ENCODE measurements around the gene DAP. TPM values are rescaled to one million over a fixed set of nuclear protein-coding genes. Genes with fewer than 3 reads are reported as not detected.

The DAP gene
- total RNA-seq, 1 donor from 2014 or later: 102 TPM

DNA sequence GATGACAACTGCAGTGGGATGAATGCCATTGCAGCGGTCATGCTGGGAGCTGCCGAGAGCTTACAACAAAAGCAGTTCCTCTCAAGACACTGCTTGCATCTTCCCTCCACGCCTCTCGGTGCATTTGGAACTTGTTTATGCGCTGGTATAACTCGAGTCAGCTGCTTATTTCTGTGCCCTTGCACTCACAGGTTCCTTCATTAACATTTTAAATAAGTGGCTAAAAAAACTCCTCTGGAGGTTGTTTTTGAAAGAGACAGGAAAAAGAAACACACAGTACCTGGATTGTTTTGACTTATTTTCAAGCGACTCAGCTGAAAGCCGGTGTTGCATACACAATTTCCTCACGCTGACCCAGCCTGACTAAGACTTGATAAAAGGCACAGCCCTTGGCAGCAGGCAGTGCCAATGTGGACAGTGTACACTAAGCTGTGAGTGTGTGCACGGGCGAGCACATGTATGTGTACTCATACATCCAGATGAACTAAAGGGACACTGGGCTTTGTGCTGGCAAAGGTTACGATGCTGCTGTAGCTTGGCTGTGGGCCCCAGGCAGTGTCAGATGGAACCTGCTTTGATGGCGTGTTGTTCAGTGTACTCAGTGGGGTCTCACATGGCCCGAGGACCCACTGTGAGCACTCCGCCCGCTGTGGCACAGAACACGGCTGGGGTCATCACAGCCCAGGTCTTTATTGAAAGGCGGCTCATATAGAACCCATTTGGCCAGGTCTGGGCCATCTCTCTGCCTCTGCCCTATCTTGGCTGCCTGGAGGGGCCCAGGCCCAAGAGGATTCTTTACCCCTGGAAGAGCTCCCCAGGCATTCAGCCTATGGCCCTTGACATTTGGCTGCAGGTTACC is 104.8 kb downstream of the DAP start:
- TF ChIP-seq, protein P1, sequence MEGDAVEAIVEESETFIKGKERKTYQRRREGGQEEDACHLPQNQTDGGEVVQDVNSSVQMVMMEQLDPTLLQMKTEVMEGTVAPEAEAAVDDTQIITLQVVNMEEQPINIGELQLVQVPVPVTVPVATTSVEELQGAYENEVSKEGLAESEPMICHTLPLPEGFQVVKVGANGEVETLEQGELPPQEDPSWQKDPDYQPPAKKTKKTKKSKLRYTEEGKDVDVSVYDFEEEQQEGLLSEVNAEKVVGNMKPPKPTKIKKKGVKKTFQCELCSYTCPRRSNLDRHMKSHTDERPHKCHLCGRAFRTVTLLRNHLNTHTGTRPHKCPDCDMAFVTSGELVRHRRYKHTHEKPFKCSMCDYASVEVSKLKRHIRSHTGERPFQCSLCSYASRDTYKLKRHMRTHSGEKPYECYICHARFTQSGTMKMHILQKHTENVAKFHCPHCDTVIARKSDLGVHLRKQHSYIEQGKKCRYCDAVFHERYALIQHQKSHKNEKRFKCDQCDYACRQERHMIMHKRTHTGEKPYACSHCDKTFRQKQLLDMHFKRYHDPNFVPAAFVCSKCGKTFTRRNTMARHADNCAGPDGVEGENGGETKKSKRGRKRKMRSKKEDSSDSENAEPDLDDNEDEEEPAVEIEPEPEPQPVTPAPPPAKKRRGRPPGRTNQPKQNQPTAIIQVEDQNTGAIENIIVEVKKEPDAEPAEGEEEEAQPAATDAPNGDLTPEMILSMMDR (conservative IDR thresholded peaks at IDR 0.05): no peak
- Mint-ChIP-seq H3K36me3 (no peaks in the 10 kb centered on the region), H3K27me3 (no peaks in the 10 kb centered on the region), H3K4me1 (ENCODE audit: unreplicated experiment) (no peaks in the 10 kb centered on the region), H3K9me3 (no peaks in the 10 kb centered on the region), H3K4me3 (no peak overlapping the region), H3K27ac (no peak overlapping the region)
- DNase-seq (ENCODE audit: extremely low spot score, unreplicated experiment): no peak

DNA sequence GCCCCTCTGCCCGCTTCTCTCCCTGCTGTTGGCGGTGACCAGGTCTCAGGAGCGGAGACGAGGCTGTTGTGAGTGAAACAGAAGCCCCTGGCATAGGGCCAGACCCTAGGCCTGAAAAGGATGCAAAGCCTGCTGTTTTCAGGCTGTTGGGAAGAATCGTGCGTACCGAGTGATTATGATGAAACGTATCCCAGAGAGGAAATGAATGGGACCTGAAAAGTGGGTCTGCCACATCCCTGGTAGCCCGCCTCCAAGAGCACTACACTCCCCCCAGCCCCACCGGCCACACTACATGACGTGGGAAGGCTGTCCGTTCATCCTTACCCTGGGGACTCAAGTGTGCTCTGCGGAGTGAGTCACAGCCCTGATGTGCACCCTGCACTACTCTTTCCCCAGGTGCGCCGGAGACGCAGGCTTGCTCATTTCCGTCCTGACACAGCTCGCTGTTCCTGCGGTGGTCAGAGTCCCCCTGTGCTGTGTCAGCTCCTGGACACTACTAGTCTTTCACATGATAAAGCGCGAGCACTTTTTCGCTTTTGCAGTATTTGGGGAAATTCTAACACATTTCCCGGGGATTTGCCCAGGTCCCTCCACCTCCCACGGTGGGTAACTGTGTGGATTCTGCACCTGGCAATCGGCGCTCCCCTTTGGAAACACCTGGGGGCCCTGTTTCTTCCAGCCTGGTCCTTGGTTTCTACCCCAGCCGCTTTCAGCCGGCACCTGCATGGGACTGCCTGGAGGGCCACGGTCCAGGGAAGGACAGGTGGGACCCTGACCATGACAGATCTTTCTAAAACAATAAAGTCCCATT is 105.7 kb downstream of the DAP start:
- Mint-ChIP-seq H3K9me3 (no peaks in the 10 kb centered on the region), H3K27me3 (no peaks in the 10 kb centered on the region), H3K27ac (no peak overlapping the region), H3K36me3 (peaks cover 3% of the 10 kb centered on the region), H3K4me3 (no peak overlapping the region), H3K4me1 (ENCODE audit: unreplicated experiment) (no peaks in the 10 kb centered on the region)
- DNase-seq (ENCODE audit: extremely low spot score, unreplicated experiment): no peak
- TF ChIP-seq, protein P1 (conservative IDR thresholded peaks at IDR 0.05): no peak

DNA sequence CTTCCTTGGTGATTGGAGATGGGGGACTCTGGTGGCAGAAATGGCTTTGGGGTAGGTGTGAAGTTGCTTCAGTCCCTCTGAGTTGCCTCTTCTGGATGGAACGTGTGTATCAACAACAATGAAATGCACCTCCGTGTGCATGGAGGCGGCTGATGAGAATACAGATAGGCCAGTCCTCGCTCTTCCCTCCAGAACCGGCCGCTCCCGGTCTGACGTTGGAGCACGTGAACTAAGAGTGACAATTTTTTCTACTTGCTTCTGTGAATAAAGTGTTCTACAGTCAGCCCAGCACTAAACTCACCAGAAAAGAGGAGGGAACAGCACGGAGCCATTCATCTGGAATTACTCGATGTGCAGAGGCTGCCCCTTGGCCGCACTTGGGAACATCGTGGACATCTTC is 106.5 kb downstream of the DAP start:
- Mint-ChIP-seq H3K4me1 (ENCODE audit: unreplicated experiment) (no peaks in the 10 kb centered on the region), H3K36me3 (peaks cover 4% of the 10 kb centered on the region), H3K4me3 (no peak overlapping the region), H3K27me3 (no peaks in the 10 kb centered on the region), H3K27ac (no peak overlapping the region), H3K9me3 (no peaks in the 10 kb centered on the region)
- DNase-seq (ENCODE audit: extremely low spot score, unreplicated experiment): no peak
- TF ChIP-seq, protein P1 (conservative IDR thresholded peaks at IDR 0.05): no peak

DNA sequence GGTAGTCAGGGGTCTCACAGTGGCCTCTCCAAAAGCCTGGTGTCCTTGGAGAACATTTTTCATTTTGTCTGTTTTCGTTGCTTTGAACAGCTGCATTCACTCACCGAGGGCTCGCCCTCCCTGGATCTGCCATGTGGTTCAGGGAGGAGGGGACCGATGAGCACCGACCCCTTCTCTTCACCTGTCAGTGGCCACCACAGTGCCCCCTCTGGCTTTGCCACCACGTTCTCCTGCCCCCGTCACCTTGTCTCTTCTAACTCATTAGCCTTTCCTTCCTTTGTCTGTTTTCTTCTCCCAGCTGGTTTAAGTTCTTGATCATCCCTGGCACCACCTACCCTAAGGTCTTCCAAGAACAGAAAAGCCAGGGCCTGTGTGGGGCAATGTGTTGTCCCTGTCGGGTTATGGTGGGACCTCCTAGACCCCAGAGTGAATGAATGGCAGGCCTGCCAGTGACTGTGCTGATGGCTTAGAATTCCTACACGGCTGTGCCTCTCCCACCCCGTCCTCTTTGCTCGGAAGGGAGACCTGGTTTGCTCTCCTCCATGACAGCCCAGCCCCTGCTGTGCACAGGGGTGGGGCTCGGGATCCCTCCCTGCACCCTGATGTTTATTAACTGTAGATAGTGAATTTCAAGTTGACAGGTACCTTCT is 107.2 kb downstream of the DAP start:
- no peaks in the 10 kb centered on the region for H3K9me3 Mint-ChIP-seq
- no peak overlapping the region for H3K27ac Mint-ChIP-seq
- H3K27me3 Mint-ChIP-seq: no peaks in the 10 kb centered on the region
- no peaks in the 10 kb centered on the region for H3K4me1 Mint-ChIP-seq (ENCODE audit: unreplicated experiment)
- TF ChIP-seq, protein P1 (conservative IDR thresholded peaks at IDR 0.05): no peak
- no peak for DNase-seq (ENCODE audit: extremely low spot score, unreplicated experiment)
- no peak overlapping the region for H3K4me3 Mint-ChIP-seq
- peaks cover 4% of the 10 kb centered on the region for H3K36me3 Mint-ChIP-seq

DNA sequence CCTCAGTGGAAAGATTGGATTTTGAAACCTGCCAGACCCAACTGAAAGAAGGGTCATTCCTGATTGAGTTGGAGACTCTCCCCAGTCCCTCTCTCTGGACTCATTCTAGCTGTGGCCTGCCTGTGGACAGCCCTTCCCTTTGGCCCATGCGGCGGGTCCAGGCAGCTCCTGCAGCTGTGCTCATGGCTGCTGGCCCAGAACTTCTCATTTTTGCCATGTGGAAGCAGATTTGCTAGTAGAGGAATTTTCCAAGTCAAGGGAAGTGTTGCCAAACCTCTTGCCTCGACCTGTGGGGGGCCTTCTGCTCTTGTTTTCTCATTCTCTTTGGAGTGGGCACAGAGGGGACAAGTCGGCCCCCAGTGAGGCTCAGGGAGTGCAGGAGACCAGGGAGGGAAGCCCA is 108.0 kb downstream of the DAP start:
- Mint-ChIP-seq H3K27ac (no peak overlapping the region), H3K9me3 (no peaks in the 10 kb centered on the region), H3K4me3 (no peak overlapping the region), H3K27me3 (no peaks in the 10 kb centered on the region), H3K36me3 (peaks cover 4% of the 10 kb centered on the region), H3K4me1 (ENCODE audit: unreplicated experiment) (no peaks in the 10 kb centered on the region)
- TF ChIP-seq, protein P1 (conservative IDR thresholded peaks at IDR 0.05): no peak
- DNase-seq (ENCODE audit: extremely low spot score, unreplicated experiment): no peak

Measured in type B pancreatic cell (in vitro differentiated cells).